Mesenchymal stem cell (in vitro differentiated cells and primary cell): ENCODE data around the gene LIPC.

Experiments
- DNase-seq: peaks from one replicate; pipeline ENCODE4 v3.0.0-alpha.2; 2013
- H2AFZ ChIP-seq: one replicate; pipeline ENCODE4 v1.6.1; 2013; ENCODE audit warnings: low read depth, mild to moderate bottlenecking, control low read depth, inconsistent platforms, low read length, moderate library complexity
- H2AK5ac ChIP-seq: 2 replicates; pipeline ENCODE4 v1.6.1; 2013; ENCODE audit warnings: low read length, moderate library complexity, mild to moderate bottlenecking, inconsistent platforms; ENCODE audit not compliant: severe bottlenecking
- H2BK120ac ChIP-seq: one replicate; pipeline ENCODE4 v1.6.1; 2013; ENCODE audit warnings: low read depth, mild to moderate bottlenecking, inconsistent platforms, low read length, moderate library complexity
- H2BK12ac ChIP-seq, 2 experiments: one replicate each; pipeline ENCODE4 v1.6.1; 2013; ENCODE audit warnings: inconsistent platforms in 2 of 2, low read length in 2 of 2, mild to moderate bottlenecking in 2 of 2, moderate library complexity in 2 of 2, control low read depth in 1 of 2
- H2BK15ac ChIP-seq: one replicate; pipeline ENCODE4 v1.6.1; 2013; ENCODE audit warnings: mild to moderate bottlenecking, low read depth, inconsistent platforms; ENCODE audit not compliant: poor library complexity, severe bottlenecking
- H2BK5ac ChIP-seq: 2 replicates; pipeline ENCODE4 v1.6.1; 2013; ENCODE audit warnings: low read depth, mild to moderate bottlenecking, low read length, control low read depth, inconsistent platforms; ENCODE audit not compliant: poor library complexity, severe bottlenecking
- H3K14ac ChIP-seq, 2 experiments: one replicate each; pipeline ENCODE4 v1.6.1; 2013; ENCODE audit warnings: inconsistent platforms in 2 of 2, low read length in 2 of 2, control low read depth in 1 of 2, mild to moderate bottlenecking in 1 of 2, moderate library complexity in 1 of 2
- H3K18ac ChIP-seq, 2 experiments: one replicate each; pipeline ENCODE4 v1.6.1; 2013; ENCODE audit warnings: inconsistent platforms in 2 of 2, low read length in 2 of 2, control low read depth in 1 of 2, low read depth in 1 of 2, mild to moderate bottlenecking in 1 of 2
- H3K23ac ChIP-seq, 2 experiments: one replicate each; pipeline ENCODE4 v1.6.1; 2013; ENCODE audit warnings: inconsistent platforms in 2 of 2, low read length in 2 of 2, mild to moderate bottlenecking in 2 of 2, moderate library complexity in 2 of 2, control low read depth in 1 of 2
- H3K27ac ChIP-seq: 2 replicates; pipeline ENCODE4 v1.5.1; 2013; ENCODE audit warnings: mild to moderate bottlenecking, moderate library complexity, low read length, control low read depth, inconsistent platforms; ENCODE audit not compliant: poor library complexity, severe bottlenecking
- H3K27me3 ChIP-seq, 2 experiments: 2 replicates each; pipeline versions ENCODE4 v1.6.1 to v1.7.0; 2013; ENCODE audit warnings: low read length in 2 of 2, mild to moderate bottlenecking in 2 of 2, moderate library complexity in 2 of 2, control low read depth in 1 of 2, inconsistent platforms in 1 of 2; ENCODE audit not compliant: control insufficient read depth in 1 of 2, insufficient read depth in 1 of 2
- H3K36me3 ChIP-seq, 2 experiments: 2 replicates each; pipeline versions ENCODE4 v1.6.1 to v1.7.0; 2013; ENCODE audit warnings: low read length in 2 of 2, control low read depth in 1 of 2, inconsistent platforms in 1 of 2, low read depth in 1 of 2, mild to moderate bottlenecking in 1 of 2; ENCODE audit not compliant: insufficient read depth in 2 of 2, control insufficient read depth in 1 of 2
- H3K4ac ChIP-seq, 2 experiments: one replicate each; pipeline ENCODE4 v1.6.1; 2013; ENCODE audit warnings: inconsistent platforms in 2 of 2, low read length in 2 of 2, mild to moderate bottlenecking in 2 of 2, moderate library complexity in 2 of 2, control low read depth in 1 of 2, low read depth in 1 of 2
- H3K4me1 ChIP-seq: 2 replicates; pipeline ENCODE4 v1.6.1; 2013; ENCODE audit warnings: low read depth, low read length, control low read depth; ENCODE audit not compliant: control insufficient read depth, insufficient read depth
- H3K4me2 ChIP-seq: 2 replicates; pipeline ENCODE4 v1.6.1; 2013; ENCODE audit warnings: low read length, mild to moderate bottlenecking, inconsistent platforms; ENCODE audit not compliant: poor library complexity, severe bottlenecking
- H3K4me3 ChIP-seq, 2 experiments: 2 replicates each; pipeline versions ENCODE4 v1.5.1 to v1.7.0; 2013; ENCODE audit warnings: low read length in 2 of 2, mild to moderate bottlenecking in 2 of 2, control low read depth in 1 of 2, low read depth in 1 of 2; ENCODE audit not compliant: insufficient read depth in 1 of 2
- H3K79me1 ChIP-seq: replicated peaks from 2 replicates; pipeline ENCODE4 v1.6.1; 2013; ENCODE audit warnings: mild to moderate bottlenecking, control low read depth, low read length, inconsistent platforms; ENCODE audit not compliant: poor library complexity, severe bottlenecking
- H3K9ac ChIP-seq: 2 replicates; pipeline ENCODE4 v1.7.0; 2013; ENCODE audit warnings: mild to moderate bottlenecking, low read length, moderate library complexity
- H3K9me3 ChIP-seq: 2 replicates; pipeline ENCODE4 v1.7.0; 2013; ENCODE audit warnings: mild to moderate bottlenecking, low read length; ENCODE audit not compliant: control insufficient read depth
- H4K8ac ChIP-seq: one replicate; pipeline ENCODE4 v1.6.1; 2013; ENCODE audit warnings: inconsistent platforms, mild to moderate bottlenecking, low read length, moderate library complexity
- H4K91ac ChIP-seq: one replicate; pipeline ENCODE4 v1.6.1; 2013; ENCODE audit warnings: mild to moderate bottlenecking, low read length, inconsistent platforms
- WGBS: methylation state at CpG from one replicate; pipeline ENCODE4 v1.1.7; 2013; ENCODE audit warnings: mixed read lengths; 5-methylcytosine and 5-hydroxymethylcytosine counted together

Gene LIPC

GRCh38 chr15:58404020-58404419 lies 27.8 kb upstream of the LIPC start:
- H2AK5ac ChIP-seq: no peak overlapping the region
- H3K23ac ChIP-seq: no peak overlapping the region
- H3K27ac ChIP-seq: no peak overlapping the region
- H2BK120ac ChIP-seq: no peak overlapping the region
- H3K4me1 ChIP-seq: no peaks in the 10 kb centered on the region
- H3K36me3 ChIP-seq: no peaks in the 10 kb centered on the region
- no peak overlapping the region for H3K14ac ChIP-seq
- no peak overlapping the region for H3K18ac ChIP-seq
- H2AFZ ChIP-seq: no peak overlapping the region
- H3K27me3 ChIP-seq: no peaks in the 10 kb centered on the region
- H4K91ac ChIP-seq: no peak overlapping the region
- 96% methylated on average over 5 of the region's 5 CpGs for WGBS
- no peaks in the 10 kb centered on the region for H3K9me3 ChIP-seq
- no peak overlapping the region for H3K9ac ChIP-seq
- H4K8ac ChIP-seq: no peak overlapping the region
- H3K4me2 ChIP-seq: no peak overlapping the region
- no peak overlapping the region for H2BK12ac ChIP-seq
- H2BK5ac ChIP-seq: no peak overlapping the region
- no peak for DNase-seq
- H3K4ac ChIP-seq: no peak overlapping the region
- no peak overlapping the region for H3K4me3 ChIP-seq
- no peak overlapping the region for H2BK15ac ChIP-seq
- no peaks in the 10 kb centered on the region for H3K79me1 ChIP-seq

GRCh38 chr15:58404722-58405121 lies 27.1 kb upstream of the LIPC start:
- H3K18ac ChIP-seq: no peak overlapping the region
- no peak for DNase-seq
- H2BK120ac ChIP-seq: no peak overlapping the region
- H3K14ac ChIP-seq: no peak overlapping the region
- H3K36me3 ChIP-seq: no peaks in the 10 kb centered on the region
- no peak overlapping the region for H2BK12ac ChIP-seq
- H3K9me3 ChIP-seq: no peaks in the 10 kb centered on the region
- no peak overlapping the region for H3K4me3 ChIP-seq
- H2AFZ ChIP-seq: no peak overlapping the region
- H2AK5ac ChIP-seq: no peak overlapping the region
- no peak overlapping the region for H3K27ac ChIP-seq
- H2BK5ac ChIP-seq: no peak overlapping the region
- H3K23ac ChIP-seq: no peak overlapping the region
- H4K91ac ChIP-seq: no peak overlapping the region
- no peaks in the 10 kb centered on the region for H3K79me1 ChIP-seq
- H3K4me1 ChIP-seq: no peaks in the 10 kb centered on the region
- H3K4ac ChIP-seq: no peak overlapping the region
- H3K9ac ChIP-seq: no peak overlapping the region
- H4K8ac ChIP-seq: no peak overlapping the region
- no peak overlapping the region for H2BK15ac ChIP-seq
- WGBS: 70% methylated on average over 2 of the region's 2 CpGs
- no peak overlapping the region for H3K4me2 ChIP-seq
- H3K27me3 ChIP-seq: no peaks in the 10 kb centered on the region

GRCh38 chr15:58405865-58406264 lies 25.9 kb upstream of the LIPC start:
- no peak overlapping the region for H2BK15ac ChIP-seq
- H4K8ac ChIP-seq: no peak overlapping the region
- no peak overlapping the region for H4K91ac ChIP-seq
- H3K79me1 ChIP-seq: no peaks in the 10 kb centered on the region
- DNase-seq: no peak
- H3K9ac ChIP-seq: no peak overlapping the region
- H2AFZ ChIP-seq: no peak overlapping the region
- no peak overlapping the region for H2BK5ac ChIP-seq
- 100% methylated on average over 2 of the region's 3 CpGs for WGBS
- H3K4ac ChIP-seq: no peak overlapping the region
- H3K4me1 ChIP-seq: no peaks in the 10 kb centered on the region
- H3K14ac ChIP-seq: no peak overlapping the region
- H2AK5ac ChIP-seq: no peak overlapping the region
- H3K27me3 ChIP-seq: no peaks in the 10 kb centered on the region
- H2BK12ac ChIP-seq: no peak overlapping the region
- H3K4me3 ChIP-seq: no peak overlapping the region
- no peaks in the 10 kb centered on the region for H3K36me3 ChIP-seq
- H2BK120ac ChIP-seq: no peak overlapping the region
- H3K4me2 ChIP-seq: no peak overlapping the region
- H3K23ac ChIP-seq: no peak overlapping the region
- H3K27ac ChIP-seq: no peak overlapping the region
- H3K9me3 ChIP-seq: no peaks in the 10 kb centered on the region
- H3K18ac ChIP-seq: no peak overlapping the region

- H3K27ac ChIP-seq: no peak overlapping the region
- 95% methylated on average over 2 of the region's 3 CpGs for WGBS
- DNase-seq: no peak
- peak overlapping the region in 1 of 2 experiments; percentile 9 for H3K18ac ChIP-seq
- H3K4me2 ChIP-seq: no peak overlapping the region
- no peak overlapping the region for H2AK5ac ChIP-seq
- no peaks in the 10 kb centered on the region for H3K27me3 ChIP-seq
- H2BK120ac ChIP-seq: no peak overlapping the region
- H2BK12ac ChIP-seq: no peak overlapping the region
- no peak overlapping the region for H2BK15ac ChIP-seq
- H4K8ac ChIP-seq: no peak overlapping the region
- H3K79me1 ChIP-seq: no peaks in the 10 kb centered on the region
- no peaks in the 10 kb centered on the region for H3K9me3 ChIP-seq
- H4K91ac ChIP-seq: no peak overlapping the region
- H3K14ac ChIP-seq: no peak overlapping the region
- H3K4me3 ChIP-seq: no peak overlapping the region
- H3K36me3 ChIP-seq: no peaks in the 10 kb centered on the region
- H3K9ac ChIP-seq: no peak overlapping the region
- H3K23ac ChIP-seq: no peak overlapping the region
- H2AFZ ChIP-seq: no peak overlapping the region
- H3K4me1 ChIP-seq: no peaks in the 10 kb centered on the region
- no peak overlapping the region for H3K4ac ChIP-seq
- no peak overlapping the region for H2BK5ac ChIP-seq
Measured at GRCh38 chr15:58406811-58407210, 25.0 kb upstream of the LIPC start.
